Suppressor macrophage treated with lipopolysaccharide for 1 hour (primary cell): ENCODE data around the gene ZNF474.
"Not testable (repeated sequence)": the region's sequence is repeated elsewhere in the genome, so short reads cannot be mapped to it uniquely, and the experiment has no call there.

Experiments
- DNase-seq, 3 donors: peaks; one replicate each; pipeline ENCODE4 v3.0.0-alpha.2; 2020 to 2022

ZNF474 gene

DNA sequence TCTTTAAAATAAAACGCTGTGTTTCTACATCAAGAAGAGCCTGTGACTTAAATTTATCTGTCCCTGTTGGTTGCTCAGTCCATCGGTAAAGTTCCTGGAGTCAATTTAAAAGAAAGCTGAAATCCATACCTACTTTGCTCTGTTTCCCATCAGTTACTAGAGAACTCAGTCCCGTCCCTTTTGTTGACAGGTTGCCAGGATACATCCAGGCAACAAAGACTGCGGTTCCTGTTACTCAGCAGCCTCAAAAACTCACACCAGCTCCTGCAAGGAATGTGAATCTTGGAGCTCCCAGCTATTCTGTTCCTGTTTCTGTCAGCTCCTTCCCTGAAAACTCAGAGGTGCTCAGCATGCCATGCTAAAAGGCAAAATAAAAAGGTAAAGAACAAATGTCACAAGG lies at the start of gene ZNF474:
Gene ZNF474 (plus strand): TSS at position 241 of the 400 bp plus-strand sequence. CDS start 22,445 bp downstream, outside the sequence.
- DNase-seq = no peak

GRCh38 chr5:122081541-122081940 lies 47.8 kb upstream of the ZNF474 start:
- no peak for DNase-seq

GRCh38 chr5:122083535-122083934 lies 45.8 kb upstream of the ZNF474 start:
- DNase-seq = no peak

GRCh38 chr5:122085041-122085440 lies 44.3 kb upstream of the ZNF474 start:
- no peak for DNase-seq

DNA sequence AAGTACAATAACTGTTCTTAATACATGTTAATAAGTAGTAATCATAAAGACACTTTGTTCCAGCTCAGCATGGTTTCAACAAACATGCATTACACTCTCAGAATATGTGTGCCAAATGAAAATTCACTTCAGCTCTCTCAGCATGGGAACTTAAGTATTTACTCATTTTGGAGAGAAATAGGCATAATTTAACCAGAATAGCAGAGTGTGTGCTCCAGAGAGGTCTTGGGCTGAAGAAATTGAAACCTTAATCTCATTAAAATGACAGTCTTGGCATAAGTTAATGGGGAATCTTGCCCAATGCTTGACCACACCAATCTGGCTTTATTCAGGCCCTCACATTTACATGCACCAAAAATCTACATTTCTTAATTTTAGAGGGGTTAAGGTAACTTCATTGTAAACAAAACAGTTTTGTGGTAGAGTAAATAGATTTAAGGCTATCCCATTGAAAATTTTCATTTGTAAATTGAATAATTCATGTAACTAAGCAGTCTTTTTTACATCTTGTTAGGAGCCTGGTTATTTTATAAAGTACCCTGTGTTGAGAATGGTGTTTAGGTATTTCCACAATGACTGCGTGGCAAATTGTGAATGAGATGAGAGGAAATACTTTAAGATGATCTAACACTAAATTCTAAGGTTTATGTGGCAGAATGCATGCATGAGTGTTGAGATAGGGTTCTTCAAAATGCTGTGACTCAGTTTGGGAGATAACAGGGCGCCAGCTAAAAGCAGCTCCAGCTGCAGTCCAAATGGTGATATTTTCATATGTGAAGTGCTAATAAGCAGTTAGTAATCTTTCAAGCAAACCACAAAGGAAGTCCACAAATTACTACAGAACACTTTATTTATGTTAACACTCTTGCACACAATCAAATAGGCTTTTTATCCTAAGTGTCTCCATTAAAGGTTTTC lies 40.0 kb upstream of the ZNF474 start:
- DNase-seq = no peak

DNA sequence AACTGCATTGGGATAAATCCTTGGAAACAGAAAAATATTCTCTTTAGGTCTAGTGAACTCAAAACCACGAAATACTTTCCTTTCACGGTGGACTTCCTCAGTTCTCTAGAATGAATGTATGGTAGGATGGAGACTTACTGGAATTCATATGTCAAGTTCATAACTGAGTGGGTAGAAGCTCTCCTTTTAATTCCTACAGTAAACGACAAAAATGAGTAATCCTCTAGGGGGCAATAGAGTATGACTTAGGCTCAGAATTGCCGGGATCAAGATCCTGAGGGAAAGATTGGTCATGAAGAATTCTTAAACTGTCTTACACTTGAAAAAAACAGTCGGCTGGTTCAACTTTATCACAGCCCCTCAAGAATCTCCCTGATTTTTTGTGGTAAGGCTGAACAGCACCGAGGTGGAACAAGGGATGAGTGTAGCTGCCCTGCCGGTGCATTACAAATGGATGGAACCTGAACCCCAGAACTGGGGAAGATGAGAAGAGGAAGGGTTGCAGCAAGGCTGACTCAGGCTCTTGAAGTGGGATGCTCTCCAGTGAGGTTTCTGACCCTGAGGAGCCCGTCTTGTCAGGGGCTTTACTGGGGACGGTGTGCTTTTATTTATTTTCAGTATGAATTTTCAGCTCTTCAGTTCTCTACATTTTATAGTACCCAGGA lies 37.3 kb upstream of the ZNF474 start:
- peak; percentile 4 to 20 (median 5) for DNase-seq

- DNase-seq = no peak
Measured at GRCh38 chr5:122093415-122094180, 35.7 kb upstream of the ZNF474 start.

DNA sequence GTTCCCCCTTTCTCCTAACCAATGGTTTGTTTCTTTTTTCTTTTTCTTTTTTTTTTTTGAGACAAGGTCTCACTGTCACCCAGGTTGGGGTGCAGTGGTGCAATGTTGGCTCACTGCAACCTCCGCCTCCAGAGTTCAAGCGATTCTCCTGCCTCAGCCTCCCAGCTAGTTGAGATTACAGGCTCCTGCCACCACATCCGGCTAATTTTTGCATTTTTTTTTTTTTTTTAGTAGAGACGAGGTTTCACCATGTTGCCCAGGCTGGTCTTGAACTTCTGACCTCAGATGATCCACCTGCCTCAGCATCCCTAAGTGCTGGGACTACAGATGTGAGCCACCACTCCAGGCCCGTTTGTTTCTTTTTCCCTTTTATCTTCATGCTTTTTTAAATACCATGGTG lies 35.1 kb upstream of the ZNF474 start:
- not testable (repeated sequence) for DNase-seq

- DNase-seq = no peak
Measured at GRCh38 chr5:122095158-122095557, 34.2 kb upstream of the ZNF474 start.

DNA sequence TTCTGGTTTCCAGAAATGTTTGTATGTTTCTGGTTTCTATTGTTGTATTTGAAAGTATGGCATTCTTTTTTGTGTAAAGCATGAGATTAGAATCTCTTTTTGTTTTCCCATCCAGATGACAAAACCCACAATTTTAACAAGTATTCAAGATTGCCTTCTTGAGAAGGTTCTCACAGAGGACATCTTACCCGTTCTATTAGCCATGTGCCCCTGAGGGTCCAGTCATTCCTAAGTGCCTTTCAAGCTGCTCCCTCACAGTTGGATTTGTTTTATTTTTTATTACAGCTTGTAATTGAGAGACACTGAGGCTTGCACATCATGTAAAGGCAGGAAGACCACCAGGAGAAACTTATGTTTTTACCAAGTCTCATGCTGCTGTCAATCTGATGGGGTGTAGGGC lies 32.0 kb upstream of the ZNF474 start:
- no peak for DNase-seq

GRCh38 chr5:122099060-122099790 lies 30.1 kb upstream of the ZNF474 start:
- no peak for DNase-seq

GRCh38 chr5:122101636-122102285 lies 27.6 kb upstream of the ZNF474 start:
- peak; percentile 50 to 65 (median 64) for DNase-seq

- peak; percentile 55 to 64 (median 58) for DNase-seq
Measured at GRCh38 chr5:122102825-122103224, 26.5 kb upstream of the ZNF474 start.

GRCh38 chr5:122105909-122106308 lies 23.4 kb upstream of the ZNF474 start:
- no peak for DNase-seq

DNA sequence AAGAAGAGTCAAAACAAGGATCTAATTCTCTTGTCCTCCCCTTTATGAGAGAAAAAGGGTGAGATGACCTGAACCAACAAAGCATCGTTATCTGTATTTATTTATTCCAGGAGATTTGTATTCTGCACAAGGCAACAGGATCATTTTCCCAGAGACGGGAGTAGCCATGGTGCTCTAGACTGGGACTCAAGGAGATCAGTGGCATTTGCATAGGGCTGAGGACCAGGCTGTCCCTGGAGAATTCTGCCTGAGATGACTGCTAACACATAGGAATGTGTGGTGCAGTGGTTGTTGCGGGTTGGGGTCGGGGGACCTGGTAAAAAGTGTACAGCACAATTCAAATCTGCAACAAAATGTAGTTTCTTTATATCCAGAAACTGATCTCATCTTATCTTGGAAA lies 22.3 kb upstream of the ZNF474 start:
- DNase-seq = no peak

DNA sequence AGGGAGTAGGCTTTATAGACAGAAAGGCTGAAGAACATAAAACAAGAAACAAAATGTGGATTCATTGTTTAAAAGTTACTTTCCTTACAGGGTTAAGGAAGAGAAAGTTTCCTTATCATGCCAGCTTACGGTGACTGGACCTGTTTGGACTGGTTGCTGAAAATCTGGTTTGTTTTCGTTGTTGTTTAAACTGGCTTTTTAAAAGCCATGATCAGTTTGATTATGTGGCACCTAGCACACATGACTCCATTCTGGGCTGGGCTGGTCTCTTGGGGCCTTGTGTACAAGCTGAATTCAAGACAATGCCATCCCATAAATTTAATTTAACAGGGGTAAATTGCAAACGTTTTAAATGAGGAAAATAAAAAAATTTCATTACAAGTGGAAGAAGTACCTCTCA lies 18.4 kb upstream of the ZNF474 start:
- DNase-seq = no peak

- DNase-seq = no peak
Measured at GRCh38 chr5:122111460-122111859, 17.9 kb upstream of the ZNF474 start.

- DNase-seq = no peak
Measured at GRCh38 chr5:122112063-122112462, 17.3 kb upstream of the ZNF474 start.

DNA sequence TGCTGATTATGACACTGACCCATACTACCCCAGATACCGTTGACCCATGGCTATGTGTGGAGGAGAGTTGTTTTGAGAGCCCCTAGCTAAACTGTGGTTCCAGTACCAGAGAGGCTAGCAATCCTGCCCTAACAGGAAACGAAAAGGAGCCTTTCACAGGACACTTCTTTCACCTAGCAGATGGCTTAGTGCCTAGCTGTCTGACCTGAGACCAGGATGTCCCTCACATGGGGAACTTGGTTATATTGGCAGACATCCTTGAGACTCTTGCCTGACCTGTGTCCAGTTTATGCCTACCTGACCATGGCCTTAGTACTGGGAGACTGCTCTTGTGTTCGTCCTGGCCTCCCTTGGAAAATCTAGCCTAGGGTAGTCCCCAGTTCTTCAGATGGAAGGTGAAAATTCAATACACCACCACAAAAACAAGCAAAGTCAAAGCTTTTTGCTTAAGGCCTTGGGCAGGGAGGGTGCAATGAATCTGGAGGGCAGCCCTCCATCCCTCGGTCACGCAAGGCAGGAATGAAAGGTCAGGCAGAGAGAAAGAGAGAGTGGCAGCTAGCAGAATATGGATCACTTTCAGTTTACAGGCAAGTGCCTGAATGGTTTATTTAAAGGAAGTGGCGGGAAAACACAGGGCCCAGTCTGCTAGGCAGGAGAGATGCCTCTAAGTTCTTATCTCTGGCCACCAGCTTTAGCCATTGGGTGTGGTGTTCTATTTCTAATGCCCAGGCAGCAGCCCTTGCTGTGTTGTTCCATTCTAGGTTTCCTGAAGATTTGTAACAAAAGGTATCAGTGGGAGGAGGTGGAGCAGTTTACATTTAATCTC lies 16.4 kb upstream of the ZNF474 start:
- no peak for DNase-seq

GRCh38 chr5:122114501-122114900 lies 14.8 kb upstream of the ZNF474 start:
- no peak for DNase-seq

DNA sequence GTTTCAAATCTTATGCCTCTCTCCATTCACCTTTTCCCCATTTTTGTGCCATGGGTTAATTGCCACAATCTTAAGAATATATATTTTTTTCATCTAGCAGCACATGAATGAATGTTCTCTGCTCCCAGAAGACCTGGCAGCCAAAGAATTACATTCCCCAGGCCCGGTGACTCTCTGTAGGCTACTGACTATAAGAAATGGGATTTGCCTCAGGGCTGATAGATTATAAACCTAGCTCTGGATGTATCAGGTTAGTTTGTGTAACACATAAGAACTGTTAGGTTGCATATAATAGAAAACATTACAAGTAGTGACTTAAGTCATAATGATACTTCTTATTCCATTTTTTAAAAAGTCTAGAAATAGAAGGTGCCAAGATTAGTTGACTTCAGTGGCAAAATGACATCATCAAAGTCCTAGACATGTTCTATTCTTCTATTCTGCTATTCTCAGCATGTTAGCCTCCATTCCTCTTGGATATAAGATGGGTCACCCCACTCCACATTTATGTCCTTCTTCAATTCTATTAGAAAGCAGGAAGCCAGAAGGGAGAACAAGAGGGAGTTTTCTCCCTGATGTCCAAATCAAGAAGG lies 10.9 kb upstream of the ZNF474 start:
- no peak for DNase-seq
